ENCODE measurements around the gene PRKN. TPM values are rescaled to one million over a fixed set of nuclear protein-coding genes. Genes with fewer than 3 reads are reported as not detected.

PRKN gene
- total RNA-seq, 2 donors from 2014 or later = 10.7 to 21.2 TPM

DNA sequence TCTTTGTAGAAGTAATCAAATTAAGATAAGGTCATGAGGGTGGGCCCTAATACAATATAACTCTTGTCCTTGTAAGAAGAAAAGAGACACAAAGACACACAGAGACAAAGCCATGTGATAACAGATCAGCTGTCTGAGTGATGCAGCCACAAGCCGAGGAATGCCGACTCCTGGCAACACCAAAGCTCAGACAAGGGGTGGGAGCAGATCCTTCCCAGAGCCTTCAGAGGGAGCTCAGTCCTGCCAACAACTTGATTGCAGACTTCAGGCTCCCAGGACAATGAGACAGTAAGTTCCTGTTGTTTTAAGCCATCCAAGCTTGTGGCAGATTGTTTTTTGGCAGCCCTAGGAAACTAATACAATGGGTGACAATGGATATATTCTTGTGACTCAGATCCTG is 1128.7 kb downstream of the PRKN start:
- Histone ChIP-seq H3K36me3 (no peaks in the 10 kb centered on the region), H3K4me3 (no peak overlapping the region), H3K27me3 (replicated peaks; ENCODE audit: insufficient read depth) (no peaks in the 10 kb centered on the region), H3K27ac (no peak overlapping the region), H3K4me1 (replicated peaks) (no peaks in the 10 kb centered on the region), H3K9me3 (no peaks in the 10 kb centered on the region)
- no peak for DNase-seq (ENCODE audit: low spot score)
- 84% methylated on average over 2 of the region's 2 CpGs for WGBS
- no peak for TF ChIP-seq POLR2AphosphoS5 (IDR thresholded peaks at IDR 0.05)
- no peak for TF ChIP-seq CTCF (IDR thresholded peaks at IDR 0.05)
- intact Hi-C loops (cut with DNase I) = no loop called here

GRCh38 chr6:161596807-161597520 is 1130.6 kb downstream of the PRKN start:
- intact Hi-C loops (cut with DNase I) = no loop called here
- TF ChIP-seq POLR2AphosphoS5 (IDR thresholded peaks at IDR 0.05) (no peak), CTCF (IDR thresholded peaks at IDR 0.05) (no peak), POLR2A (IDR thresholded peaks at IDR 0.05) (no peak)
- WGBS = 70% methylated on average over 7 of the region's 7 CpGs
- H3K9me3 ChIP-seq = no peaks in the 10 kb centered on the region
- no peaks in the 10 kb centered on the region for H3K4me1 ChIP-seq (replicated peaks)
- no peak overlapping the region for H3K4me3 ChIP-seq
- DNase-seq (ENCODE audit: low spot score) = no peak
- no peaks in the 10 kb centered on the region for H3K36me3 ChIP-seq
- H3K27ac ChIP-seq = no peak overlapping the region
- H3K27me3 ChIP-seq (replicated peaks; ENCODE audit: insufficient read depth) = no peaks in the 10 kb centered on the region

GRCh38 chr6:161594412-161594811 is 1133.2 kb downstream of the PRKN start:
- no peaks in the 10 kb centered on the region for H3K4me1 ChIP-seq (replicated peaks)
- no peak for DNase-seq (ENCODE audit: low spot score)
- intact Hi-C loops (cut with DNase I) = no loop called here
- no peaks in the 10 kb centered on the region for H3K9me3 ChIP-seq
- no peak overlapping the region for H3K4me3 ChIP-seq
- 90% methylated on average over 1 of the region's 1 CpG for WGBS
- no peaks in the 10 kb centered on the region for H3K27me3 ChIP-seq (replicated peaks; ENCODE audit: insufficient read depth)
- no peaks in the 10 kb centered on the region for H3K36me3 ChIP-seq
- no peak overlapping the region for H3K27ac ChIP-seq
- no peak for TF ChIP-seq POLR2A (IDR thresholded peaks at IDR 0.05)

GRCh38 chr6:161590961-161591627 is 1136.5 kb downstream of the PRKN start:
- H3K4me1 ChIP-seq (replicated peaks) = no peaks in the 10 kb centered on the region
- no peak overlapping the region for H3K27ac ChIP-seq
- 65% methylated on average over 5 of the region's 5 CpGs for whole genome bisulfite sequencing
- no peaks in the 10 kb centered on the region for H3K36me3 ChIP-seq
- TF ChIP-seq POLR2AphosphoS5 (IDR thresholded peaks at IDR 0.05) (no peak), POLR2A (IDR thresholded peaks at IDR 0.05) (no peak), CTCF (IDR thresholded peaks at IDR 0.05) (no peak)
- H3K9me3 ChIP-seq = no peaks in the 10 kb centered on the region
- no peak overlapping the region for H3K4me3 ChIP-seq
- H3K27me3 ChIP-seq (replicated peaks; ENCODE audit: insufficient read depth) = no peaks in the 10 kb centered on the region
- intact Hi-C loops (cut with DNase I) = no loop called here
- DNase-seq (ENCODE audit: low spot score) = no peak

- WGBS = 70% methylated on average over 2 of the region's 2 CpGs
- Histone ChIP-seq H3K4me1 (replicated peaks) (no peaks in the 10 kb centered on the region), H3K27me3 (replicated peaks; ENCODE audit: insufficient read depth) (no peaks in the 10 kb centered on the region), H3K9me3 (no peaks in the 10 kb centered on the region), H3K4me3 (no peak overlapping the region), H3K27ac (no peak overlapping the region), H3K36me3 (no peaks in the 10 kb centered on the region)
- no peak for DNase-seq (ENCODE audit: low spot score)
- TF ChIP-seq POLR2A (IDR thresholded peaks at IDR 0.05) = no peak
- no peak for TF ChIP-seq CTCF (IDR thresholded peaks at IDR 0.05)
- TF ChIP-seq POLR2AphosphoS5 (IDR thresholded peaks at IDR 0.05) = no peak
- intact Hi-C loops (cut with DNase I) = no loop called here
These were observed 1140.7 kb downstream of the PRKN start for GRCh38 chr6:161586887-161587286.
